Heart left ventricle (tissue), 16 donors: Measurements from ENCODE around the gene CDCA3. TPM values are rescaled to one million over a fixed set of nuclear protein-coding genes. Genes with fewer than 3 reads are reported as not detected.

ENCODE experiments used
- ATAC-seq, 4 donors: fragments of 200-7000 bp; cut with Tn5 transposase; one replicate each; pipeline ENCODE4 v1.9.1; 2020 to 2022; ENCODE audit warnings: moderate library complexity in 4 of 4, mild to moderate bottlenecking in 3 of 4, moderate number of reproducible peaks in 1 of 4
- DNase-seq, 5 donors: peaks; one replicate each; pipeline ENCODE4 v3.0.0-alpha.2; 2020
- H3K27ac ChIP-seq, 12 donors: fragments of 200-600 bp; sonication (generic) in 4 of 12; one replicate each; pipeline versions ENCODE4 v1.5.0 to v1.8.0; 2016 to 2022; ENCODE audit warnings: mild to moderate bottlenecking in 2 of 12
- H3K27me3 ChIP-seq, 9 donors: fragments of 200-600 bp; sonication (generic) in 2 of 9; one replicate each; pipeline versions ENCODE4 v1.5.1 to v1.8.0; 2016 to 2022; ENCODE audit warnings: mild to moderate bottlenecking in 3 of 9
- H3K36me3 ChIP-seq, 9 donors: fragments of 200-600 bp; sonication (generic) in 2 of 9; one replicate each; pipeline versions ENCODE4 v1.5.0 to v1.8.0; 2018 to 2022; ENCODE audit warnings: mild to moderate bottlenecking in 2 of 9
- H3K4me1 ChIP-seq, 12 donors: fragments of 200-600 bp; sonication (generic) in 4 of 12; one replicate each; pipeline versions ENCODE4 v1.5.0 to v1.8.0; 2016 to 2022; ENCODE audit warnings: mild to moderate bottlenecking in 3 of 12
- H3K4me3 ChIP-seq, 12 donors: fragments of 200-600 bp; sonication (generic) in 4 of 12; one replicate each; pipeline versions ENCODE4 v1.5.0 to v1.8.0; 2017 to 2022; ENCODE audit warnings: mild to moderate bottlenecking in 9 of 12, moderate library complexity in 4 of 12
- H3K9me3 ChIP-seq, 12 donors: fragments of 200-600 bp; sonication (generic) in 4 of 12; one replicate each; pipeline versions ENCODE4 v1.5.0 to v1.8.0; 2016 to 2022; ENCODE audit warnings: mild to moderate bottlenecking in 1 of 12
- POLR2A ChIP-seq, 2 donors: fragments of 450-650 bp; IDR thresholded peaks; one replicate each; pipeline ENCODE4 v1.6.1; 2017; ENCODE audit warnings: antibody characterized with exemption in 2 of 2, mild to moderate bottlenecking in 2 of 2, moderate library complexity in 2 of 2
- WGBS, 4 donors: extraction: QIAGEN DNeasy Blood & Tissue Kit in 2 of 4; methylation state at CpG; one replicate each; pipeline versions ENCODE4 v1.1.5 to v1.1.7; 2013 to 2018; 5-methylcytosine and 5-hydroxymethylcytosine counted together
- intact Hi-C, 10 donors: fragments of 100-400 bp; cut with DNase I; formaldehyde crosslinking; loops; one replicate each; pipeline versions ENCODE4 v1.11.1 to v1.14.2; 2022
- polyA plus RNA-seq, 2 donors: library from polyadenylated mRNA; stranded (reverse); fragments of 200-250 nt; gene quantifications; one replicate each; pipeline ENCODE4 v1.2.3, GENCODE V29; 2013
- total RNA-seq, 9 donors: library from RNA; depleted of rRNA in 2 of 9; stranded (reverse); fragments of >200 nt in 2 of 9; fragmentation: NEBNext Ultra II Directional in 3 of 9; extraction: Animal tissue kit (Norgen Biotek cat#: 25700) in 3 of 9; gene quantifications; one replicate each; pipeline versions ENCODE4 v1.1.0 to v1.2.4, GENCODE V29; 2016 to 2023
- TF ChIP-seq, protein P1 (sequence below), 12 donors: fragments of 200-600 bp; sonication (generic) in 4 of 12; IDR thresholded peaks; one replicate each; pipeline versions ENCODE4 v1.5.0 to v1.8.0; 2018 to 2022; ENCODE audit warnings: antibody characterized with exemption in 12 of 12, mild to moderate bottlenecking in 5 of 12
- donor health status: ischemic (EF 13 %, LVEDD 7.1; RV severe dilation, severe dysfunction).
- donor health status: healthy with polysubstance abuse.
- donor health status: DM: no; HTN: yes; CAD: no.
- donor health status: DM: no; HTN: no; CAD: no.
- donor health status: ischemic (EF 25% LVEDD 6.9; RV normal size, moderate dysfunction).
- donor health status: ischemic (EF 25% LVEDD 5.7; RV mildly dilated, moderate dysfunction).
- donor health status: healthy.
- donor health status: DM: yes; HTN: yes; CAD: no.
- donor health status: ischemic (EF 35%, LVEDD 5.7; RV mildly dilated, moderate dysfunction).
- donor health status: nonischemic (EF 11% LVEDD 7.7; RV severe dilation, severe dysfunction).
- donor health status: DM: yes; HTN: yes; CAD: no.
- donor health status: PGD.
- donor health status: ischemic (EF 29% LVEDD 5.4; RV normal size, mild dysfunction).
- donor health status: nonischemic (EF 23%, LVEDD 6.1; RV moderate dilation, normal function).

CDCA3 gene
- total and polyA plus RNA-seq, 11 donors, result 0.42 to 8.3 (median 0.93) TPM; not detected in 1

DNA sequence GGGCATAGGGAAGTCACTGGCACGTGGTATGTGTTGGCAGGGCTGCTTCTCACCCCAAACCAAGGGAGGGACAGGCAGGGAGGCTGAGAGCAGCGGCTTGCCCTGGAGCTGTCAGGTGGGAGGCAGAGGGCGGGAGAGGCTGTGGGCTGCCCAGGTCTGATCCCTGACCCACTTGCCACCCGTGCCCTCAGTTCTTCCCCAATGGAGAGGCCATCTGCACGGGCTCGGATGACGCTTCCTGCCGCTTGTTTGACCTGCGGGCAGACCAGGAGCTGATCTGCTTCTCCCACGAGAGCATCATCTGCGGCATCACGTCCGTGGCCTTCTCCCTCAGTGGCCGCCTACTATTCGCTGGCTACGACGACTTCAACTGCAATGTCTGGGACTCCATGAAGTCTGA lies 5.7 kb downstream of the CDCA3 start:
- Histone ChIP-seq H3K4me1 (peaks cover 0 to 9% (median 1%) of the 10 kb centered on the region in 12 donors), H3K4me3 (no peak overlapping the region), H3K36me3 (peaks cover 0 to 78% (median 41%) of the 10 kb centered on the region in 9 donors), H3K27me3 (no peaks in the 10 kb centered on the region), H3K9me3 (no peaks in the 10 kb centered on the region), H3K27ac (no peak overlapping the region)
- intact Hi-C loops, result no loop called here
- WGBS, 4 donors, result 85 to 93% (median 92%) methylated on average over 16 to 17 of the region's 17 CpGs
- ATAC-seq (no peak), DNase-seq (no peak)
- TF ChIP-seq, protein P1, sequence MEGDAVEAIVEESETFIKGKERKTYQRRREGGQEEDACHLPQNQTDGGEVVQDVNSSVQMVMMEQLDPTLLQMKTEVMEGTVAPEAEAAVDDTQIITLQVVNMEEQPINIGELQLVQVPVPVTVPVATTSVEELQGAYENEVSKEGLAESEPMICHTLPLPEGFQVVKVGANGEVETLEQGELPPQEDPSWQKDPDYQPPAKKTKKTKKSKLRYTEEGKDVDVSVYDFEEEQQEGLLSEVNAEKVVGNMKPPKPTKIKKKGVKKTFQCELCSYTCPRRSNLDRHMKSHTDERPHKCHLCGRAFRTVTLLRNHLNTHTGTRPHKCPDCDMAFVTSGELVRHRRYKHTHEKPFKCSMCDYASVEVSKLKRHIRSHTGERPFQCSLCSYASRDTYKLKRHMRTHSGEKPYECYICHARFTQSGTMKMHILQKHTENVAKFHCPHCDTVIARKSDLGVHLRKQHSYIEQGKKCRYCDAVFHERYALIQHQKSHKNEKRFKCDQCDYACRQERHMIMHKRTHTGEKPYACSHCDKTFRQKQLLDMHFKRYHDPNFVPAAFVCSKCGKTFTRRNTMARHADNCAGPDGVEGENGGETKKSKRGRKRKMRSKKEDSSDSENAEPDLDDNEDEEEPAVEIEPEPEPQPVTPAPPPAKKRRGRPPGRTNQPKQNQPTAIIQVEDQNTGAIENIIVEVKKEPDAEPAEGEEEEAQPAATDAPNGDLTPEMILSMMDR (IDR thresholded peaks at IDR 0.05), result no peak
- no peak for TF ChIP-seq POLR2A (IDR thresholded peaks at IDR 0.05)

DNA sequence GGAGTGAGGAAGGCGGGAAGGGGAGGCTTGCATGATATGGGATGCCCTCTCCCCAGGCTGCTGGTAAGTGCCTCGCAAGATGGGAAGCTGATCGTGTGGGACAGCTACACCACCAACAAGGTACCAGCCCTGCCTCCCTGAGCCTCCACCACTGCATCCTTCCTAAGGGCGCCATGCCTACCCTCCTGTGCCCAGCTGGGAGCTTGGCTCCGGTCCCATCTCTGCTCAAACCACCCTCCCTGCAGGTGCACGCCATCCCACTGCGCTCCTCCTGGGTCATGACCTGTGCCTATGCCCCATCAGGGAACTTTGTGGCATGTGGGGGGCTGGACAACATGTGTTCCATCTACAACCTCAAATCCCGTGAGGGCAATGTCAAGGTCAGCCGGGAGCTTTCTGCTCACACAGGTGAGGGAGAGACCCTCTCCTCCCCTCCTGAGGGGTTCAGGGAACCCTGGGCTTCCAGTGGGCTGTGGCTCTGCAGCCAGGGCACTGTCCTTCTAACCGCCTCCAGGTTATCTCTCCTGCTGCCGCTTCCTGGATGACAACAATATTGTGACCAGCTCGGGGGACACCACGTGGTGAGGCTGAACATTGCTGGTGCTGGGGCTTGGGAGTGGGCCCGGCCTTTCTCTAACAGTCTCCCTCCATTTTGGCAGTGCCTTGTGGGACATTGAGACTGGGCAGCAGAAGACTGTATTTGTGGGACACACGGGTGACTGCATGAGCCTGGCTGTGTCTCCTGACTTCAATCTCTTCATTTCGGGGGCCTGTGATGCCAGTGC lies 7.8 kb downstream of the CDCA3 start:
- intact Hi-C loops, result no loop called here
- WGBS, 4 donors, result 62 to 73% (median 69%) methylated on average over 13 to 16 of the region's 16 CpGs
- H3K4me3 ChIP-seq, result no peak overlapping the region
- H3K9me3 ChIP-seq, result no peaks in the 10 kb centered on the region
- H3K36me3 ChIP-seq, result peaks cover 0 to 82% (median 50%) of the 10 kb centered on the region in 9 donors
- no peak overlapping the region for H3K27ac ChIP-seq
- peaks cover 0 to 16% (median 3%) of the 10 kb centered on the region in 12 donors for H3K4me1 ChIP-seq
- ATAC-seq (no peak), DNase-seq (no peak)
- no peak for TF ChIP-seq POLR2A (IDR thresholded peaks at IDR 0.05)
- TF ChIP-seq, protein P1 (IDR thresholded peaks at IDR 0.05), result no peak
- H3K27me3 ChIP-seq, result no peaks in the 10 kb centered on the region

DNA sequence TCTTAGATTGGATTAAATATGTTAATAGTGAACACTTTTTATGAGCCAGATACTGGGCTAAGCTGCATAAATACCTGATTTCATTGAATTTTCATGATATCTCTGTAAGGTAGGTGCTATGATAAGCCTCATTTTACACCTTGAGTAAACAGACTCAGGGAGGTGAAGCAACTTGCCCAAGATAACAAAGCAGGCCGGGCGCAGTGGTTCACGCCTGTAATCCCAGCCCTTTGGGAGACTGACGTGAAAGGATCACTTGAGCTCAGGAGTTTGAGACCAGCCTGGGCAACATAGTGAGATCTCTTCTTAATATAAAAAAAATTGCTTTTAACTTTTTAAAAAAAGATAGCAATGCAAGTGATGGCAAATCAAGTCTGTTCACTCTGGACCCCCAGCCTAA lies 9.0 kb downstream of the CDCA3 start:
- WGBS, 4 donors, result 91 to 95% (median 94%) methylated on average over 4 of the region's 4 CpGs
- no peaks in the 10 kb centered on the region for H3K9me3 ChIP-seq

More for the DNA sequence above, 9.0 kb downstream of the CDCA3 start:
- Histone ChIP-seq H3K4me1 (peaks cover 0 to 16% (median 3%) of the 10 kb centered on the region in 12 donors), H3K27me3 (no peaks in the 10 kb centered on the region), H3K27ac (no peak overlapping the region), H3K4me3 (no peak overlapping the region), H3K36me3 (peaks cover 0 to 84% (median 59%) of the 10 kb centered on the region in 9 donors)
- intact Hi-C loops, result no loop called here
- ATAC-seq (no peak), DNase-seq (no peak)
- TF ChIP-seq POLR2A (IDR thresholded peaks at IDR 0.05), result no peak
- TF ChIP-seq, protein P1 (IDR thresholded peaks at IDR 0.05), result no peak
